ENCODE data around the gene EPB41.
"Not testable (repeated sequence)": the region's sequence is repeated elsewhere in the genome, so short reads cannot be mapped to it uniquely, and the experiment has no call there.

- TF ChIP-seq, protein P1, sequence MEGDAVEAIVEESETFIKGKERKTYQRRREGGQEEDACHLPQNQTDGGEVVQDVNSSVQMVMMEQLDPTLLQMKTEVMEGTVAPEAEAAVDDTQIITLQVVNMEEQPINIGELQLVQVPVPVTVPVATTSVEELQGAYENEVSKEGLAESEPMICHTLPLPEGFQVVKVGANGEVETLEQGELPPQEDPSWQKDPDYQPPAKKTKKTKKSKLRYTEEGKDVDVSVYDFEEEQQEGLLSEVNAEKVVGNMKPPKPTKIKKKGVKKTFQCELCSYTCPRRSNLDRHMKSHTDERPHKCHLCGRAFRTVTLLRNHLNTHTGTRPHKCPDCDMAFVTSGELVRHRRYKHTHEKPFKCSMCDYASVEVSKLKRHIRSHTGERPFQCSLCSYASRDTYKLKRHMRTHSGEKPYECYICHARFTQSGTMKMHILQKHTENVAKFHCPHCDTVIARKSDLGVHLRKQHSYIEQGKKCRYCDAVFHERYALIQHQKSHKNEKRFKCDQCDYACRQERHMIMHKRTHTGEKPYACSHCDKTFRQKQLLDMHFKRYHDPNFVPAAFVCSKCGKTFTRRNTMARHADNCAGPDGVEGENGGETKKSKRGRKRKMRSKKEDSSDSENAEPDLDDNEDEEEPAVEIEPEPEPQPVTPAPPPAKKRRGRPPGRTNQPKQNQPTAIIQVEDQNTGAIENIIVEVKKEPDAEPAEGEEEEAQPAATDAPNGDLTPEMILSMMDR (tag by site-specific recombination; IDR thresholded peaks at IDR 0.05), result not testable (repeated sequence)
- TF ChIP-seq ZNF10 (tag by site-specific recombination; IDR thresholded peaks at IDR 0.05); PRDM1 (tag by site-specific recombination; IDR thresholded peaks at IDR 0.05); PRDM2 (tag by site-specific recombination; IDR thresholded peaks at IDR 0.05; ENCODE audit: borderline replicate concordance); ZNF324 (tag by site-specific recombination; IDR thresholded peaks at IDR 0.05); ZNF549 (tag by site-specific recombination; IDR thresholded peaks at IDR 0.05); WT1 (tag by site-specific recombination; IDR thresholded peaks at IDR 0.05); ZNF660 (tag by site-specific recombination; IDR thresholded peaks at IDR 0.05); ZNF843 (tag by site-specific recombination; IDR thresholded peaks at IDR 0.05); ZNF544 (tag by site-specific recombination; IDR thresholded peaks at IDR 0.05); ZNF138 (tag by site-specific recombination; IDR thresholded peaks at IDR 0.05; ENCODE audit: borderline replicate concordance); ZSCAN23 (tag by site-specific recombination; IDR thresholded peaks at IDR 0.05): not testable (repeated sequence)
- TF ChIP-seq, protein P2, sequence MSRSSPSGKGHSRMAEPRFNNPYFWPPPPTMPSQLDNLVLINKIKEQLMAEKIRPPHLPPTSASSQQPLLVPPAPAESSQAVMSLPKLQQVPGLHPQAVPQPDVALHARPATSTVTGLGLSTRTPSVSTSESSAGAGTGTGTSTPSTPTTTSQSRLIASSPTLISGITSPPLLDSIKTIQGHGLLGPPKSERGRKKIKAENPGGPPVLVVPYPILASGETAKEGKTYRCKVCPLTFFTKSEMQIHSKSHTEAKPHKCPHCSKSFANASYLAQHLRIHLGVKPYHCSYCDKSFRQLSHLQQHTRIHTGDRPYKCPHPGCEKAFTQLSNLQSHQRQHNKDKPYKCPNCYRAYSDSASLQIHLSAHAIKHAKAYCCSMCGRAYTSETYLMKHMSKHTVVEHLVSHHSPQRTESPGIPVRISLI (tag by site-specific recombination; IDR thresholded peaks at IDR 0.05), result not testable (repeated sequence)
Observed at GRCh38 chr1:28875134-28875533, 39.2 kb upstream of the EPB41 start.
